Measurements from ENCODE around the gene ELAVL1.

ELAVL1 gene

GRCh38 chr19:7908742-7909461 is 96.5 kb downstream of the ELAVL1 start:
- DNase-seq, result no peak

All from stimulated activated CD4-positive, alpha-beta T cell treated with anti-CD3 and anti-CD28 coated beads, Interleukin-4, amount 100 ng/mL, for 24 hours (primary cell).